Liver (tissue), 3 donors: ENCODE data around the gene ANTXR1.

Experiments
- CTCF ChIP-seq: fragments of 150-350 bp; IDR thresholded peaks from 2 replicates; pipeline ENCODE4 v1.5.1; 2017; ENCODE audit warnings: improper control_type of control experiment, low read depth, low read length; ENCODE audit not compliant: missing input control
- FOXA2 ChIP-seq: IDR thresholded peaks from 2 replicates; pipeline ENCODE4 v1.6.1; 2016; ENCODE audit warnings: antibody characterized with exemption
- GABPA ChIP-seq, 2 donors: IDR thresholded peaks in 1 of 2; conservative IDR thresholded peaks in 1 of 2; 2 replicates each; pipeline ENCODE4 v1.6.1; 2016; ENCODE audit warnings: antibody characterized with exemption in 2 of 2, mild to moderate bottlenecking in 1 of 2, moderate library complexity in 1 of 2
- HNF4A ChIP-seq, 2 donors: conservative IDR thresholded peaks; 2 replicates each; pipeline ENCODE4 v1.6.1; 2016; ENCODE audit warnings: antibody characterized with exemption in 2 of 2, mild to moderate bottlenecking in 2 of 2
- MAX ChIP-seq: IDR thresholded peaks from 2 replicates; pipeline ENCODE4 v1.6.1; 2016; ENCODE audit warnings: antibody characterized with exemption
- RAD21 ChIP-seq, 2 donors: IDR thresholded peaks; 2 replicates each; pipeline ENCODE4 v1.6.1; 2016; ENCODE audit warnings: antibody characterized with exemption in 2 of 2, mild to moderate bottlenecking in 2 of 2
- REST ChIP-seq: IDR thresholded peaks from 2 replicates; pipeline ENCODE4 v1.6.1; 2016; ENCODE audit warnings: antibody characterized with exemption, mild to moderate bottlenecking
- TAF1 ChIP-seq: conservative IDR thresholded peaks from 2 replicates; pipeline ENCODE4 v1.6.1; 2016; ENCODE audit warnings: antibody characterized with exemption, mild to moderate bottlenecking
- YY1 ChIP-seq: IDR thresholded peaks from 2 replicates; pipeline ENCODE4 v1.6.1; 2016; ENCODE audit warnings: antibody characterized with exemption, mild to moderate bottlenecking
- donor health status: healthy.
- donor health status: healthy.

- TF ChIP-seq CTCF (no peak), MAX (no peak), TAF1 (no peak), YY1 (no peak), RAD21 (IDR thresholded peaks at IDR 0.05) (no peak), REST (no peak), GABPA (IDR thresholded peaks at IDR 0.05 in 1 of 2, conservative IDR thresholded peaks at IDR 0.05 in 1 of 2) (no peak), HNF4A (conservative IDR thresholded peaks at IDR 0.05) (no peak), FOXA2 (no peak)
Measured at GRCh38 chr2:69196327-69197117, 183.5 kb downstream of the ANTXR1 start.
